ENCODE data around the gene ATRN. TPM values are rescaled to one million over a fixed set of nuclear protein-coding genes. Genes with fewer than 3 reads are reported as not detected.

The ATRN gene
- total and polyA plus RNA-seq, 7 donors: 3.9 to 18.6 (median 14.7) TPM

GRCh38 chr20:3655131-3655405, 184.2 kb downstream of the ATRN start:
- intact Hi-C loops (cut with DNase I): no loop called here
- no peak overlapping the region for H3K4me3 ChIP-seq

GRCh38 chr20:3658019-3658715, 187.3 kb downstream of the ATRN start:
- Histone ChIP-seq H3K27ac (no peak overlapping the region), H3K27me3 (ENCODE audit: insufficient read depth in 3 of 3, low read length in 2 of 3) (peaks cover 0 to 30% (median 15%) of the 10 kb centered on the region in 3 donors), H3K36me3 (ENCODE audit: insufficient read depth in 1 of 2, low read depth in 1 of 2) (no peaks in the 10 kb centered on the region), H3K4me3 (no peak overlapping the region), H3K4me1 (no peaks in the 10 kb centered on the region), H3K9me3 (no peaks in the 10 kb centered on the region)
- WGBS, 3 donors: 68 to 85% (median 76%) methylated on average over 7 of the region's 7 CpGs
- ATAC-seq (no peak), DNase-seq (no peak)
- TF ChIP-seq CTCF (IDR thresholded peaks at IDR 0.05): no peak
- intact Hi-C loops (cut with DNase I): no loop called here

More at GRCh38 chr20:3655131-3655405, 184.2 kb downstream of the ATRN start:
- ATAC-seq: no peak
- 66 to 87% (median 79%) methylated on average over 4 of the region's 4 CpGs for WGBS, 3 donors
- no peaks in the 10 kb centered on the region for H3K9me3 ChIP-seq
- H3K4me1 ChIP-seq: no peaks in the 10 kb centered on the region
- no peak overlapping the region for H3K27ac ChIP-seq
- H3K36me3 ChIP-seq (ENCODE audit: insufficient read depth in 1 of 2, low read depth in 1 of 2): peaks cover 0 to 5% of the 10 kb centered on the region in 2 donors
- H3K27me3 ChIP-seq (ENCODE audit: insufficient read depth in 3 of 3, low read length in 2 of 3): peaks cover 0 to 6% (median 5%) of the 10 kb centered on the region in 3 donors
- no peak for DNase-seq
- no peak for TF ChIP-seq CTCF (IDR thresholded peaks at IDR 0.05)

GRCh38 chr20:3658716-3659491, 188.1 kb downstream of the ATRN start:
- no peaks in the 10 kb centered on the region for H3K36me3 ChIP-seq (ENCODE audit: insufficient read depth in 1 of 2, low read depth in 1 of 2)
- DNase-seq (no peak), ATAC-seq (no peak)
- no peak for TF ChIP-seq CTCF (IDR thresholded peaks at IDR 0.05)
- no peaks in the 10 kb centered on the region for H3K4me1 ChIP-seq
- 52 to 66% (median 58%) methylated on average over 8 of the region's 8 CpGs for WGBS, 3 donors
- no peak overlapping the region for H3K27ac ChIP-seq
- H3K4me3 ChIP-seq: no peak overlapping the region
- H3K27me3 ChIP-seq (ENCODE audit: insufficient read depth in 3 of 3, low read length in 2 of 3): peaks cover 0 to 30% (median 15%) of the 10 kb centered on the region in 3 donors
- H3K9me3 ChIP-seq: no peaks in the 10 kb centered on the region
- intact Hi-C loops (cut with DNase I): no loop called here

- 65 to 74% (median 69%) methylated on average over 12 of the region's 12 CpGs for WGBS, 3 donors
- H3K36me3 ChIP-seq (ENCODE audit: insufficient read depth in 1 of 2, low read depth in 1 of 2): no peaks in the 10 kb centered on the region
- intact Hi-C loops (cut with DNase I): no loop called here
- no peaks in the 10 kb centered on the region for H3K4me1 ChIP-seq
- H3K9me3 ChIP-seq: no peaks in the 10 kb centered on the region
- no peak overlapping the region for H3K27ac ChIP-seq
- TF ChIP-seq CTCF (IDR thresholded peaks at IDR 0.05): no peak
- H3K4me3 ChIP-seq: no peak overlapping the region
- ATAC-seq: peak in 1 of 4 donors; percentile 11
- DNase-seq: peak in 1 of 2 donors; percentile 43
- peaks cover 0 to 30% (median 15%) of the 10 kb centered on the region in 3 donors for H3K27me3 ChIP-seq (ENCODE audit: insufficient read depth in 3 of 3, low read length in 2 of 3)
These were observed 188.9 kb downstream of the ATRN start for GRCh38 chr20:3659492-3660261.

Data from psoas muscle (tissue), 8 donors.